HEK293T (cell line): ENCODE results near the gene PTCH2.

Experiments used
- CTCF ChIA-PET: fragments of 350-600 bp; formaldehyde crosslinking; extraction: SDS; loops from one replicate; lab custom pipeline; 2021; ENCODE audit warnings: antibody characterized with exemption, inconsistent platforms; lab: Yijun Ruan, JAX
- POLR2A ChIA-PET: fragments of 350-600 bp; formaldehyde crosslinking; extraction: SDS; loops from one replicate; lab custom pipeline; 2020; ENCODE audit warnings: antibody characterized with exemption, inconsistent platforms; lab: Yijun Ruan, JAX
- DNase-seq: peaks from one replicate; pipeline ENCODE4 v3.0.0; 2012; ENCODE audit warnings: mixed read lengths; ENCODE audit errors: extremely low spot score
- ARNT ChIP-seq: fragments of 450-650 bp; IDR thresholded peaks from 2 replicates; pipeline ENCODE4 v1.6.1; 2017; ENCODE audit warnings: mild to moderate bottlenecking
- BHLHE40 ChIP-seq: fragments of 450-650 bp; IDR thresholded peaks from 2 replicates; pipeline ENCODE4 v1.6.1; 2016; ENCODE audit warnings: mild to moderate bottlenecking, moderate library complexity, borderline replicate concordance
- CTBP1 ChIP-seq: fragments of 450-650 bp; IDR thresholded peaks from 2 replicates; pipeline ENCODE4 v1.6.1; 2016; ENCODE audit warnings: borderline replicate concordance
- ELF4 ChIP-seq: fragments of 450-650 bp; IDR thresholded peaks from 2 replicates; pipeline ENCODE4 v1.6.1; 2017; ENCODE audit warnings: antibody characterized with exemption
- FOXA1 ChIP-seq: fragments of 450-650 bp; IDR thresholded peaks from 2 replicates; pipeline ENCODE4 v1.6.1; 2016; ENCODE audit warnings: mild to moderate bottlenecking
- FOXK2 ChIP-seq: fragments of 450-650 bp; IDR thresholded peaks from 2 replicates; pipeline ENCODE4 v1.6.1; 2016; ENCODE audit warnings: mild to moderate bottlenecking
- FOXM1 ChIP-seq: fragments of 450-650 bp; IDR thresholded peaks from 2 replicates; pipeline ENCODE4 v1.6.1; 2017; ENCODE audit warnings: mild to moderate bottlenecking, borderline replicate concordance
- HDGF ChIP-seq: fragments of 450-650 bp; IDR thresholded peaks from 2 replicates; pipeline ENCODE4 v1.6.1; 2017; ENCODE audit warnings: antibody characterized with exemption, borderline replicate concordance
- L3MBTL2 ChIP-seq: fragments of 450-650 bp; conservative IDR thresholded peaks from 2 replicates; pipeline ENCODE4 v1.6.1; 2016; ENCODE audit warnings: mild to moderate bottlenecking
- LEF1 ChIP-seq: fragments of 450-650 bp; IDR thresholded peaks from 2 replicates; pipeline ENCODE4 v1.6.1; 2017; ENCODE audit warnings: mild to moderate bottlenecking, borderline replicate concordance
- NFRKB ChIP-seq: fragments of 450-650 bp; IDR thresholded peaks from 2 replicates; pipeline ENCODE4 v1.6.1; 2016; ENCODE audit warnings: mild to moderate bottlenecking, moderate library complexity
- SP1 ChIP-seq: fragments of 450-650 bp; IDR thresholded peaks from 2 replicates; pipeline ENCODE4 v1.6.1; 2017
- SUZ12 ChIP-seq: fragments of 450-650 bp; IDR thresholded peaks from 2 replicates; pipeline ENCODE4 v1.6.1; 2016; ENCODE audit warnings: mild to moderate bottlenecking
- TARDBP ChIP-seq: fragments of 450-650 bp; IDR thresholded peaks from 2 replicates; pipeline ENCODE4 v1.6.1; 2016
- ZNF384 ChIP-seq: fragments of 450-650 bp; IDR thresholded peaks from 2 replicates; pipeline ENCODE4 v1.6.1; 2016
- TF ChIP-seq, protein P1 (sequence below): fragments of 450-650 bp; IDR thresholded peaks from 2 replicates; pipeline ENCODE4 v1.6.1; 2016

PTCH2 gene

DNA sequence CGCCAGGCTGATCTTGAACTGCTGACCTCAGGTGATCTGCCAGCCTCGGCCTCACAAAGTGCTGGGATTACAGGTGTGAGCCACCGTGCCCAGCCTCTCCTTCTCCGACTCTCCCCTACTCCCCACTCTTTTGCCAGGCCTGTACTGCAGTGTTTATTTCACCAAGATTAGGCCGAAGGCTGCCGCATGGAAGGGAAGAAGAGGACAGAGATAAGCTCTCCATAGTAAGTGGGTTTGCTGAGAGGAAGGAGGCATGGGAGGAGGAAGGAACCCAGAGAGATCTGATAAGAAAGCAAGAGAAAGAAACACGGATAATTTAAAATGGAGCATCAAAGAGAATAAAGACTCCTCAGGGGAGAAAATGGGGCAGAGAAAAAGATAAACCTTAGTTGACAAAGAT, 8.7 kb downstream of the PTCH2 start:
- POLR2A ChIA-PET = interaction anchor here (1.3 kb wide), 1 partner anchor 15 kb away, joined by 4 read pairs; no protein-coding TSS in a partner anchor
- no peak for DNase-seq

DNA sequence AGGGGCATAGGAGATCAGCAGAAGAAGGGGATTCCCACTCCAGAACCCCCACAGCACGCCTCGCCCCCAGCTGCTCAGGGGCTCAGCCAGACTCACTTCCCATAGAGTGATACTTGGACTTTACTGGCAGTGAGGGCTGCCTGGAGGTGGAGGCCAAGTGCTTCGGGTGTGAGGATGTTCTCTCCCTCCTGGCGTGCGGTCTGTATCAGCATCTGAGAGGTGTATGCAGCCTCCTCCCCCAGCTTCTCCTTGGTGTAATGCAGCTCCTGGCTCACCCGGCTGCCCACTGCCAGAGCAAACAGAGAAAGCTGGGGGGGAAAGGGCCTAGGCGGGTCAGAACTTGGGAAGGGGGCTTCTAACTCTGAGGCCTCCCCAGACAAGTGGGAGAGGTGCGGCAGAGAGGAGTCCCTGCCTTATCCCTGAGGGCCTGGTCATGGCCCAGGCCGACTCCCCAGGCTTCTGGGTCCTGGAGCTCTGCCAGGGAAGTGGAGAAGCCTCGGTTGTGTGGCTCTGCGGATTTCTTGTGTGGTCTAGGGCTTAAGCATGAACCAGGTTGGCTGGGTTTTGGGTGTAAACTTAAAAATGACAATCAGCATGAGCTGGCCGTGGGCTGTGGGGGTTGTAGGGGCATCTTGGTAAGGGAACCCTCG, 10.9 kb downstream of the PTCH2 start:
- no peak for DNase-seq
- CTCF ChIA-PET = interaction anchor here (0.5 to 1.0 kb wide), 3 partner anchors 10 to 1768 kb away, joined by 3 to 5 read pairs (median 4); partner anchors contain the start of gene PTCH2
- TF ChIP-seq L3MBTL2 (no peak), LEF1 (no peak), BHLHE40 (no peak), FOXM1 (no peak), FOXK2 (no peak), FOXA1 (no peak)
- TF ChIP-seq, protein P1, sequence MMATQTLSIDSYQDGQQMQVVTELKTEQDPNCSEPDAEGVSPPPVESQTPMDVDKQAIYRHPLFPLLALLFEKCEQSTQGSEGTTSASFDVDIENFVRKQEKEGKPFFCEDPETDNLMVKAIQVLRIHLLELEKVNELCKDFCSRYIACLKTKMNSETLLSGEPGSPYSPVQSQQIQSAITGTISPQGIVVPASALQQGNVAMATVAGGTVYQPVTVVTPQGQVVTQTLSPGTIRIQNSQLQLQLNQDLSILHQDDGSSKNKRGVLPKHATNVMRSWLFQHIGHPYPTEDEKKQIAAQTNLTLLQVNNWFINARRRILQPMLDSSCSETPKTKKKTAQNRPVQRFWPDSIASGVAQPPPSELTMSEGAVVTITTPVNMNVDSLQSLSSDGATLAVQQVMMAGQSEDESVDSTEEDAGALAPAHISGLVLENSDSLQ = no peak
- POLR2A ChIA-PET = interaction anchor here (0.7 to 5.1 kb wide), 4 partner anchors 12 to 659 kb away, joined by 3 to 34 read pairs (median 3); partner anchors contain the start of genes RPS8 and TESK2

More for the DNA sequence above, 8.7 kb downstream of the PTCH2 start:
- CTCF ChIA-PET = no interaction called here
- TF ChIP-seq FOXK2 = no peak
- no peak for TF ChIP-seq SP1
- TF ChIP-seq, protein P1 = no peak
- TF ChIP-seq ZNF384 = no peak
- TF ChIP-seq BHLHE40 = no peak
- no peak for TF ChIP-seq TARDBP
- TF ChIP-seq SUZ12 = no peak
- TF ChIP-seq LEF1 = no peak
- no peak for TF ChIP-seq FOXM1
- TF ChIP-seq L3MBTL2 = no peak
- TF ChIP-seq HDGF = no peak
- no peak for TF ChIP-seq FOXA1

DNA sequence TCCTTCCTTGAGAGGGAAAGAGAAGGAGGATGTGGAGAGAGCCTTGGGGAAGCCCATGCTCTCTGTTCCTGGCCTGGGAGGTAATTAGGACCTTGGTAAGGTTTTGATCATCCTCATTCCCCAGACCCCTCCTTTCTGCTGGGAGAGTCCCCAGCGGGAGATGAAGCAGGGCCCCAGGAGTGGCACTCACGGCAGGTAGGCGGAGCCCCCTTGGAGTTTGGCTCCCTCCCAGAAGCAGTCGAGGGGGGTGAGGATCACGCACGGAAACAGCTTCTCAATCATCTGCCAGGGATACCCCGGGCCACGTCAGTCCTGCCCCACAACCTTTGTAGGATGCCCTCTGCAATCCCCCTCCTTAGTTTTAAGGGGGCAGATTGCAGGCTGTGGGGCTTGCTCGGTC, 11.5 kb downstream of the PTCH2 start:
- no peak for DNase-seq
- TF ChIP-seq ELF4 (no peak), SP1 (no peak), NFRKB (no peak), FOXM1 (no peak), SUZ12 (no peak), ARNT (no peak), TARDBP (no peak), HDGF (no peak), BHLHE40 (no peak), LEF1 (no peak)
- CTCF ChIA-PET = interaction anchor here (0.5 to 1.0 kb wide), 4 partner anchors 11 to 1769 kb away, joined by 3 to 5 read pairs (median 4); partner anchors contain the start of gene PTCH2
- POLR2A ChIA-PET = interaction anchor here (0.9 to 5.1 kb wide), 6 partner anchors 11 to 660 kb away, joined by 3 to 34 read pairs (median 3); partner anchors contain the start of genes EIF2B3, PTCH2, RPS8 and TESK2

DNA sequence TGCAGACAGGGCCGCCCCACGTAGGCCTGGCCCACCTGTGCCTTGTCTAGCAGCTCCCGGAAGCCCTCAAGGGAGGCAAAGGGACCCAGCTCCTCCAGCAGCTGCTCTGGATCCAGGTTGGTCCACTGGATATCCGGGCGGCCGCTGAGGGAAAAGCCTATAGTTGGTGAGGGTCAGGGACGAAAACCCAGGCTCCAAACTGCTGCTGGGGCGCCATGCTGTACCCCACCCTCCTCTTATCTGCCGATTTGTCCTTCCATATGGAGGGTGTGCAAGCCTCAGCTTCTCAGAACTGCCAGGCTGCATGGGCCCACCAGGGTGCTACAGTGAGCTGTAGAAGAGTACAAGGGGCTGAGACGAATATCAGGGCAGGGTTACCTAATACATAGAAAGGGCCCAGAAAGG, 12.2 kb downstream of the PTCH2 start:
- no peak for TF ChIP-seq NFRKB
- TF ChIP-seq SUZ12 = no peak
- TF ChIP-seq SP1 = no peak
- no peak for TF ChIP-seq FOXM1
- TF ChIP-seq ZNF384 = no peak
- no peak for TF ChIP-seq TARDBP
- TF ChIP-seq HDGF = no peak
- TF ChIP-seq, protein P1 = no peak
- no peak for TF ChIP-seq CTBP1
- TF ChIP-seq ELF4 = no peak
- TF ChIP-seq BHLHE40 = no peak
- TF ChIP-seq FOXK2 = no peak
- TF ChIP-seq ARNT = no peak
- TF ChIP-seq LEF1 = no peak
- DNase-seq = no peak
- ChIA-PET POLR2A (interaction anchor here (0.9 to 5.1 kb wide), 6 partner anchors 10 to 661 kb away, joined by 3 to 34 read pairs (median 3); partner anchors contain the start of genes EIF2B3, PTCH2, RPS8 and TESK2), CTCF (interaction anchor here (0.7 kb wide), 1 partner anchor 472 kb away, joined by 3 read pairs; no protein-coding TSS in a partner anchor)

DNA sequence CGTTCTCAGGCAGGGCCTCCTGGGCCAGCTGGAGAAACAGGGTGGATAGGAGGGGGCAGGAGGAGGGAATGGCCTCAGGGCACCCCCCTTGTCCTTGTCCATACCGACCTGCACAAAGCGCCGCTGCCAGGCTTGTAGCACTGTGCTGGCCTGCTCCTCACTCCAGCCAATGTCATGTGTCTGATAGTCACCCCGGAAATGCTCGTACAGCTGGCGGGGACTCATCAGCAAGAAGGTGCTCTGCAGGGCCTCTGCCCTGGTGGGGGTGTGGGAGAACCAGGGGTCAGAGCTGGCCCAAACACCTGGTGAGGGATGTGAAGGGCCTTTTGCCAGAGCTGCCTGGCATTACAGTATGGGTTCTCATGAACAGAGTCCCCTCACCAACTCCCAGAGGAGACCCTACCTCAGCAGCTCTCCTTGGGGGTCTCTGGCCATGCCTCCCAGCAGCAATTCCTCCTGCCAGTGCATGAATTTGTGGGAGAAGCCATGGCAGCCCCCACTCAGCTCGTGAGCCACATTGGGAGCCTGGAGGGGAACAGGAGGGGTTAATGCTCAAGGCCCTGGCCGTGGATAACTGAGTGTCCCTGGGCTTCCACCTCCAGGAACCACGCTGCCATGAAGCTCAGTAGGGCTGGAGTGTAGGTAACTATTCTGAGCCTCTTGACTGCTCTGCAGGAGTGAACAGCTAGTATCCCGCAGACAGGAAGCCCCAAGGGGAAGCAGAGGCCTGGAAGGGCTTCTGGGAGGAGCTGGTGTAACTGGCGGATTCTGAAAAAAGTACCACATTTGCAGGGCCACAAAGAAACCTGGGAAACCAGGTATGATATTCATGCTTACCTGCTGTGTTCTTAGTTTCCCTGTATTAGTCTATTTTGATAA, 13.3 kb downstream of the PTCH2 start:
- POLR2A ChIA-PET = interaction anchor here (1.0 to 5.1 kb wide), 2 partner anchors 9 to 30 kb away, joined by 3 to 34 read pairs; partner anchors contain the start of gene PLK3
- CTCF ChIA-PET = interaction anchor here (1.2 to 1.3 kb wide), 2 partner anchors 9 to 49 kb away, joined by 3 read pairs; no protein-coding TSS in a partner anchor
- TF ChIP-seq CTBP1 = no peak
- no peak for TF ChIP-seq FOXM1
- no peak for TF ChIP-seq HDGF
- no peak for TF ChIP-seq TARDBP
- TF ChIP-seq BHLHE40 = no peak
- TF ChIP-seq SP1 = no peak
- DNase-seq = no peak
